Transverse colon (tissue), 3 donors: ENCODE data around the gene ATG2A.

Experiments used
- CTCF ChIP-seq, 5 experiments: fragments of 200-600 bp in 3 of 5; fragments of 450-650 bp in 2 of 5; sonication (generic) in 3 of 5; IDR thresholded peaks; 1 replicate in 2 of 5; 2 replicates in 3 of 5; pipeline ENCODE4 v1.5.1; 2016 to 2017; ENCODE audit warnings: antibody characterized with exemption in 5 of 5, inconsistent platforms in 3 of 5, mild to moderate bottlenecking in 2 of 5, moderate library complexity in 1 of 5
- EP300 ChIP-seq: sonication (generic); formaldehyde crosslinking; IDR thresholded peaks from one replicate; pipeline ENCODE4 v1.6.1; 2017; ENCODE audit warnings: antibody characterized with exemption, low read depth
- POLR2A ChIP-seq: fragments of 450-650 bp; IDR thresholded peaks from one replicate; pipeline ENCODE4 v1.6.1; 2016; ENCODE audit warnings: antibody characterized with exemption, mild to moderate bottlenecking, moderate library complexity

- no peak for TF ChIP-seq CTCF (IDR thresholded peaks at IDR 0.05)
- TF ChIP-seq POLR2A, result no peak
- no peak for TF ChIP-seq EP300
These were observed 42.4 kb downstream of the ATG2A start for GRCh38 chr11:64874308-64875240.
